Keratinocyte (primary cell): ENCODE data around the gene PTEN. TPM values are rescaled to one million over a fixed set of nuclear protein-coding genes. Genes with fewer than 3 reads are reported as not detected.

Source experiments
- DNase-seq: peaks from one replicate; pipeline ENCODE4 v3.0.0-alpha.2; 2011; ENCODE audit warnings: low read depth, missing footprints, low spot score
- FAIRE-seq: peaks from 2 replicates; lab custom pipeline; 2011; peaks lifted over from hg19 to GRCh38; lab: Jason Lieb, UNC
- H2AFZ ChIP-seq: 2 replicates; pipeline ENCODE4 v1.6.0; 2012; ENCODE audit warnings: low read length, control low read depth, inconsistent platforms; ENCODE audit not compliant: control insufficient read depth
- H3K27ac ChIP-seq: 2 replicates; pipeline ENCODE4 v1.5.1; 2011; ENCODE audit warnings: low read length; ENCODE audit not compliant: control insufficient read depth, insufficient read depth
- H3K27me3 ChIP-seq: 3 replicates; pipeline ENCODE4 v1.6.0; 2011; ENCODE audit warnings: low read length; ENCODE audit not compliant: control insufficient read depth, insufficient read depth; ENCODE audit errors: extremely low read depth
- H3K36me3 ChIP-seq, 2 experiments: 2 replicates in 1 of 2; 3 replicates in 1 of 2; pipeline ENCODE4 v1.5.1; 2011; ENCODE audit warnings: low read length in 2 of 2, mild to moderate bottlenecking in 1 of 2; ENCODE audit not compliant: control insufficient read depth in 2 of 2, insufficient read depth in 2 of 2; ENCODE audit errors: extremely low read depth in 1 of 2
- H3K4me1 ChIP-seq: 3 replicates; pipeline ENCODE4 v1.5.1; 2011; ENCODE audit warnings: low read length; ENCODE audit not compliant: control insufficient read depth, insufficient read depth; ENCODE audit errors: extremely low read depth
- H3K4me2 ChIP-seq: 3 replicates; pipeline ENCODE4 v1.6.0; 2011; ENCODE audit warnings: low read depth, low read length; ENCODE audit not compliant: control insufficient read depth, insufficient read depth; ENCODE audit errors: extremely low read depth
- H3K4me3 ChIP-seq, 3 experiments: fragments of 200-600 bp in 1 of 3; sonication (generic) in 1 of 3; 2 replicates in 2 of 3; 3 replicates in 1 of 3; pipeline ENCODE4 v1.5.1; 2011 to 2016; ENCODE audit warnings: low read length in 3 of 3, mild to moderate bottlenecking in 3 of 3, control low read depth in 2 of 3, inconsistent platforms in 1 of 3, low read depth in 1 of 3, mixed read lengths in 1 of 3, mixed run types in 1 of 3, moderate library complexity in 1 of 3; ENCODE audit not compliant: control insufficient read depth in 2 of 3, insufficient read depth in 2 of 3; ENCODE audit errors: extremely low read depth in 1 of 3
- H3K79me2 ChIP-seq: 2 replicates; pipeline ENCODE4 v1.6.0; 2012; ENCODE audit warnings: low read length; ENCODE audit not compliant: control insufficient read depth, insufficient read depth
- H3K9ac ChIP-seq: 3 replicates; pipeline ENCODE4 v1.6.0; 2011; ENCODE audit warnings: low read length; ENCODE audit not compliant: control insufficient read depth, insufficient read depth; ENCODE audit errors: extremely low read depth
- H3K9me1 ChIP-seq: 3 replicates; pipeline ENCODE4 v1.6.0; 2011; ENCODE audit warnings: low read length; ENCODE audit not compliant: control insufficient read depth, insufficient read depth; ENCODE audit errors: extremely low read depth
- H3K9me3 ChIP-seq: 2 replicates; pipeline ENCODE4 v1.5.1; 2012; ENCODE audit warnings: low read depth, low read length; ENCODE audit not compliant: control insufficient read depth
- H4K20me1 ChIP-seq: 3 replicates; pipeline ENCODE4 v1.6.0; 2011; ENCODE audit warnings: low read length; ENCODE audit not compliant: control insufficient read depth, insufficient read depth; ENCODE audit errors: extremely low read depth
- CTCF ChIP-seq, 3 experiments: IDR thresholded peaks in 1 of 3; conservative IDR thresholded peaks in 1 of 3; optimal IDR thresholded peaks in 1 of 3; 2 replicates in 2 of 3; 3 replicates in 1 of 3; pipeline versions ENCODE3 to v1.5.1; 2011; ENCODE audit warnings: low read length in 3 of 3, mild to moderate bottlenecking in 3 of 3, moderate library complexity in 2 of 3, control low read depth in 1 of 3, inconsistent platforms in 1 of 3; ENCODE audit not compliant: insufficient read depth in 2 of 3; ENCODE audit errors: extremely low read depth in 1 of 3
- EZH2 ChIP-seq: IDR thresholded peaks from one replicate; pipeline ENCODE4 v1.6.1; 2012; ENCODE audit warnings: inconsistent platforms, mild to moderate bottlenecking, low read length, moderate library complexity
- dilution Hi-C: fragments of 300-500 bp; cut with MboI; formaldehyde crosslinking; loops from one replicate; pipeline ENCODE4 v1.7.0; 2020; ENCODE audit warnings: low sequenced_read_pairs; ENCODE audit not compliant: extremely low pct_ligation_motif_present
- polyA plus RNA-seq, 5 experiments: library from polyadenylated mRNA; depleted of rRNA in 3 of 5; stranded (reverse) in 3 of 5; stranded (forward) in 1 of 5; unstranded in 1 of 5; fragments of >200 nt; gene quantifications; 1 replicate in 1 of 5; 2 replicates in 3 of 5; 3 replicates in 1 of 5; pipeline versions ENCODE4 v1.2.1 to v1.2.3, GENCODE V29; 2011 to 2012; ENCODE audit warnings: missing spikeins in 2 of 5, low read depth in 1 of 5, low replicate concordance in 1 of 5

PTEN gene
- polyA plus RNA-seq, 1 donor (not counting 4 experiments of a cell fraction or from before 2014, with no cell fraction given) = 39.4 TPM

- dilution Hi-C loops = no loop called here
- peak; percentile 23 for FAIRE-seq
- H3K27me3 ChIP-seq = no peaks in the 10 kb centered on the region
- H3K27ac ChIP-seq = no peak overlapping the region
- no peak overlapping the region for H2AFZ ChIP-seq
- peaks cover 5% of the 10 kb centered on the region for H3K4me1 ChIP-seq
- no peaks in the 10 kb centered on the region for H3K9me3 ChIP-seq
- no peak overlapping the region for H3K4me2 ChIP-seq
- H4K20me1 ChIP-seq = no peaks in the 10 kb centered on the region
- DNase-seq = no peak
- H3K4me3 ChIP-seq = no peak overlapping the region
- H3K9me1 ChIP-seq = no peaks in the 10 kb centered on the region
- no peak for TF ChIP-seq CTCF (optimal IDR thresholded peaks at IDR 0.05 in 1 of 3, IDR thresholded peaks at IDR 0.05 in 1 of 3, conservative IDR thresholded peaks at IDR 0.05 in 1 of 3; ENCODE audit: extremely low read depth in 1 of 3, insufficient read depth in 2 of 3, low read length in 3 of 3)
- no peak for TF ChIP-seq EZH2
- no peaks in the 10 kb centered on the region for H3K36me3 ChIP-seq
- no peaks in the 10 kb centered on the region for H3K79me2 ChIP-seq
- H3K9ac ChIP-seq = no peak overlapping the region
These were observed 26.0 kb upstream of the PTEN start for GRCh38 chr10:87837445-87837844.

GRCh38 chr10:87838650-87839049 lies 24.8 kb upstream of the PTEN start:
- no peak for DNase-seq
- no peak overlapping the region for H3K9ac ChIP-seq
- no peaks in the 10 kb centered on the region for H3K79me2 ChIP-seq
- no peak overlapping the region for H3K27ac ChIP-seq
- H2AFZ ChIP-seq = no peak overlapping the region
- H3K9me1 ChIP-seq = no peaks in the 10 kb centered on the region
- H3K9me3 ChIP-seq = no peaks in the 10 kb centered on the region
- dilution Hi-C loops = no loop called here
- H3K4me1 ChIP-seq = peaks cover 15% of the 10 kb centered on the region
- H3K36me3 ChIP-seq = no peaks in the 10 kb centered on the region
- no peak for TF ChIP-seq EZH2
- TF ChIP-seq CTCF (optimal IDR thresholded peaks at IDR 0.05 in 1 of 3, IDR thresholded peaks at IDR 0.05 in 1 of 3, conservative IDR thresholded peaks at IDR 0.05 in 1 of 3; ENCODE audit: extremely low read depth in 1 of 3, insufficient read depth in 2 of 3, low read length in 3 of 3) = no peak
- no peak overlapping the region for H3K4me3 ChIP-seq
- H3K4me2 ChIP-seq = no peak overlapping the region
- no peaks in the 10 kb centered on the region for H4K20me1 ChIP-seq
- FAIRE-seq = no peak
- no peaks in the 10 kb centered on the region for H3K27me3 ChIP-seq
